GM21723 (cell line): ENCODE results near the gene TPSB2.
"Not testable (repeated sequence)": the region's sequence is repeated elsewhere in the genome, so short reads cannot be mapped to it uniquely, and the experiment has no call there.

Experiments used
- ATAC-seq: cut with Tn5 transposase; IDR thresholded peaks from one replicate; pipeline ENCODE4 v1.9.1; 2021; ENCODE audit warnings: mild to moderate bottlenecking, moderate library complexity; ENCODE audit not compliant: unreplicated experiment

TPSB2 gene

DNA sequence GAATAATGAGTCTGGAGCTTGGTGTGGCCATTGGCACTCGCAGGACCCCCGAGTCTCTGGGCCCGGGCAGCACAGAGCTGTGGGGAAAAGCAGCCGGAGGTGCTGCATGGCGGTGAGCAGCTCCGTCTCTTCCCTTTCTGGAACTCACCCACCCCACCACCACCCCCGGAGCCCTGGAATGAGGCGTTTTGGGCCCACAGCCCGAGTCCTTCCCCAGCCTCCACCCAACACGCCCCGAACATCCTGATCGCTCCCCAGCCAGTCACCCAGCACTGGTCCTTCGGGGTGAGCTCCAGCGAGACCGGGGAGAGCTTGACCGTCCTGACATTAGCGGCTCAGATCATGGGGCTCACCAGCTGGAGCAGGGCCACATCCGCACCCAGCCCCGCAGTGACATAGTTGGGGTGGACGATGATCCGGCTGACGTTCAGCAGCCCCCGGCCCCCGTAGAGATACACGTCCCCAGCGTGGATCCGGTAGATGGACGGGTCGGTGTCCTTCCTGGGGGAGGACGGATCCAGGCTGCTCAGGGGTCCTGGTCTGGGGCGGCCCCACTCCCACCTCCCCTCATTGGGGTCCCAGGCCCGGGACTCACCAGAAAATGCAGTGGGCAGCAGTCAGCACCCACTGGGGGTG, 32.3 kb upstream of the TPSB2 start:
- ATAC-seq: no peak

DNA sequence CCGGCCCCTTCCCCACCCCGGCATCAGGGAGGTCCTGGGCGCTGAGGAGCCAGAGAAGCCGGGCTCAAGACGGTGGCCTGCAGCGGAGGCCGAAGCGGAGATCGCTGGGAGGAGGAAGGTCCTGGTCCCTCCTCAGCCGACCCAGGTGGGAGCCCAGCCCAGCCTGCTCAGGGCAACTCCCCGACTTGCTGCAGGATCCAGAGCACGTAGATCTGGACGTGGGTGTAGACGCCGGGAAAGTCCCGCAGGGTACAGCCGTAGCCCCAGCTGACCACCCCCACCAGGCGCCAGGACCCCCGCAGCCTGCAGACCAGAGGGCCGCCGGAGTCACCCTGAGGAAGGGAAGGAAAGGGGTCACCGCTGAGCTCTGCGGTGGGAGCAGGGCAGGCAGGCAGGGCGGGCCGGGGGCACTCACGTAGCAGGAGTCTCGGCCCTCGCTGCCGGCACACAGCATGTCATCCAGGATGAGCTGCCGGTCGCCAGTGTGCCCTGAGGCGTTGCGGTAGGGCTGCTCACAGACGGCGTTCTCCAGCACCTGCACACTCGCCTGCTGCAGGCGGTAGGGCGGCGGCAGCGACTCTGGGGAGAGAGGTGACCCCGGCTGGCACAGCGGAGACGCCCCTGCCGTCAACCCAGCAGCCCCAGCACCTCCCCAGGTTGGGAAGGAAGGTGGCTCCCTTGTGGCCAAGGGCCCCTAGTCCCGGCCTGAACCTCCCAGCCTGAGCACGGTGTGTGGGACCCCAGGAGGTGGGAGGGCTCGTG, 31.3 kb upstream of the TPSB2 start:
- ATAC-seq: no peak

DNA sequence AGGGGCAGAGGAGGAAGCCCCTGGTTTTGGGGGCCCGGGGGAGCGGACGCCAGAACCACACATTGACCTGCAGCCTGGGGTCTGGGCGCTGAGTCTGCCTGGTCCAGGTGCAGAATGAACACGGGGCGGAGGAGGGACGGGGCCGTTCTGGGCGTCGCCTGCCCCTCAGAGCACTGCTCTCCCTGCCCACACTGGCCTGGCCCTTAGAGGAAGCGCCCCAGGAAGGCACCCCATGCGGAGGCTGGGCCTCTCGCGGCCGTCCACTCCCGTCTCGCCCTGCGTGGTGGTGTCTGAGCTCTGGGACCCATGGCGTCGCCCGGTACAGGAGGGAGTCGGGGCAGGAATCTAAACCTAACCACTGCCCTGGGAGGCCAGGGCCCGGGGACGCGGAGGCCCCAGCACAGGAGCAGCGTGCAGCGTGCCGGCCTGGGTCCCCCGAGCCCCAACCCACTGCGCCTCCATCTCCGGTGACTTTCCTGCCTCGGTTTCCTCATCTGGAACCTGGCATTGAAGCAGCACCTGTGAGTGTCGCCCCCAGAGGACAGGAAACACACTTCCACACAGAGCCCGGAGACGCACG, 30.2 kb upstream of the TPSB2 start:
- ATAC-seq: no peak

DNA sequence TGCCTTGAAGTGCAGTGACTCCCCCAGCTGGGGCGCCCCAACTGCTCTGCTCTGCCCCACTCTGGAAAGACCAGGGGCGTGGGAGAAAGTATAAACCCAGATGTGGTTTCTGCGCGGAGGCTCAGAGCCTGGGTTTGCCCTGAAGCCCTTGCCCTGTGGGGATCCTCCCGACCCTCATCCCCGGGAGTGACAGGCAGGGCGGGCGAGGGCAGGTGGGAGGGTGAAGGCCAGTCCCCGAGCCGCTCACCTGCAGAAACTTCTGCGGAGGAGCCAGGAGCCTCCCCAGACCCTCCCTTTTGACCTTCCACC, 29.7 kb upstream of the TPSB2 start:
- no peak for ATAC-seq

DNA sequence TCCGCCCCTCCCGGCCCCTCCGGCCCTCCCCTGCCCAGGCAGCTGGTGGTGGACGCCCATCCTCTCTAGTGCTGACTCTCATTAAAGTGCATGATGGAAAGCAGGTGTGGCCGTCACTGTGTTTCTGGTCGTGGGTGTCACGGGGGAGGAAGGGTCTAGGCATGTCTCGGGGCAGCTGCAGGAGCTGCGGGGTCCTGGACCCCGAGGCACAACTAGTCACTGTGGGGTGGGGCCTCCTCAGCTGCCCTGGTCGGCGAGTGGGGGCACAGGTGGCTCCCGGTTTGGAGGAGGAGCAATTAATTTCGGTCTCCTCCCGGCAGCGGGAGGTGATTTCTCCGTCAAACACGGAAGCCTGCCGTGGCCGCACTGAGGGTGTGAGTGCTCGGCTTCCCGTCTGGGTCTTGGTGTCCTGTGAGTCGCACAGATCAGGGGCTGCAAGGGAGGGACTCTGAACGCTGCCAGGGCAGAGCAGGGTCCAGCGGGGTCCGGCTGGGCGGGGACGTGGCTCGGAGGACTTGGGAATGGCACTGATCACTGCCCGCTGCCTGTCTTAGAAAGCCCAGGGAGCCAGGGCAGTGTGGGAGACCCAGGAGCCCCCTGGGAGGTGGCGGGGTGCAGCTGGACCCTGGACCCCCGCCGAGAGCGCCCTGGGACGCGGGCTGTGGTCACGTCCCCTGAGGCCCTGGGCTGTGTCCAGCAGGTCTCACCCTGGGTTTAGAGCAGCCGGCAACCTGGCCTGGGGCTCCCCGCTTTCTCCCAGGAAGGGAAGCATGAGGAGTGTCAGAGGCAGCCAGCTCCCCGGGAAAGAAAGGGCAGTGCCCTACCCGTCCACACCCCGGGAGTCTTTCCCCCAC, 29.1 kb upstream of the TPSB2 start:
- no peak for ATAC-seq

DNA sequence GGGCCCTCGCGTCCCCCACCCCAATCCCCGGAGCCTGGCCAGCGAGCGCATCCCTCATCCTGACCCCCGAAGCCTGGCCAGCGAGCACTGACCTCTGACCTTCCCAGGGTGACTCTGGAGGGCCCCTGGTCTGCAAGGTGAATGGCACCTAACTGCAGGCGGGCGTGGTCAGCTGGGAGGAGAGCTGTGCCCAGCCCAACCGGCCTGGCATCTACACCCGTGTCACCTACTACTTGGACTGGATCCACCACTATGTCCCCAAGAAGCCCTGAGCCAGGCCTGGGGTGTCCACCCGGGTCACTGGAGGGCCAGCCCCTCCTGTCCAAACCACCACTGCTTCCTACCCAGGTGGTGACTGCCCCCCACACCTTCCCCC, 28.2 kb upstream of the TPSB2 start:
- no peak for ATAC-seq

DNA sequence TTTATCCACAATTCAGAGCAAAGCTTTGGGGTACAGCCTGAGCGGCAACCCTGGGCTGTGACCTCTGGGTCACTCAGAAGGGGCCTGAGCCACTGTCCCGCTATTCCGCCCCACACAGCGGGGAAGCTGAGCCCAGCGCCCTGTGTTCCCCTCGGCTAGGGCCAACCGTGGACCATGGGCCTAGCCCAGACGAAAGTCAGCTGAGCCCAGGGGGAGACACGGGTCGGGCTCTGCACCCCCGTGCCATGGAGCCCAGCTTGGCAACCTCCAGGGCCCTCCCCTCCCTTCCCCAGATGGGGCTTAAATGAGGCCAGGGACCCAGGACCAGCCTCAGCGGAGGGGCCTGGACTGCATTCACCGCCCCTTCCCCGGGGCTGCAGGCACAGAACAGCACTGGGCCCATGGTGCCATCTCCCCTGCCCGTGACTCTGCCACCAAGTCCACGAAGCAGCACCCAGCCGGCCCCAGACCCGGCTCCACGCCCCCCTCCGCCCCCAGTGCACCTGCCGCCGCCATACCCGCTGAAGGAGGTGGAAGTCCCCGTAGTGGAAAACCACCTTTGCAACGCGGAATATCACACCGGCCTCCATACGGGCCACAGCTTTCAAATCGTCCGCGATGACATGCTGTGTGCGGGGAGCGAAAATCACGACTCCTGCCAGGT, 27.7 kb upstream of the TPSB2 start:
- ATAC-seq: no peak

DNA sequence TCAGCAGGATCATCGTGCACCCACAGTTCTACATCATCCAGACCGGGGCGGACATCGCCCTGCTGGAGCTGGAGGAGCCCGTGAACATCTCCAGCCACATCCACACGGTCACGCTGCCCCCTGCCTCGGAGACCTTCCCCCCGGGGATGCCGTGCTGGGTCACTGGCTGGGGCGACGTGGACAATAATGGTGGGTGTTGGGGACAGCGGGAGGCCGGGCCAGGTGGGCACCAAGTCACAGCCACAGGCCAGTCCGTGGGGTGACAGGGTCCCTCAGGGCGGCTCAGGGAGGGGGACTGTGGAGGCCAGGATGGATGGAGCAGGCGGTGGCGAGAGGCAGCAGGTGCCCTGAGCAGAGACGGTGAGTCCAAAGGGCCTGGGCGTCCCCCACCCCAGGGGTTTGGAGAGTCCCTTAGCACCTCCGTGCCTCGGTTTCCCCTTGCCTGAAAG, 26.9 kb upstream of the TPSB2 start:
- ATAC-seq: no peak

DNA sequence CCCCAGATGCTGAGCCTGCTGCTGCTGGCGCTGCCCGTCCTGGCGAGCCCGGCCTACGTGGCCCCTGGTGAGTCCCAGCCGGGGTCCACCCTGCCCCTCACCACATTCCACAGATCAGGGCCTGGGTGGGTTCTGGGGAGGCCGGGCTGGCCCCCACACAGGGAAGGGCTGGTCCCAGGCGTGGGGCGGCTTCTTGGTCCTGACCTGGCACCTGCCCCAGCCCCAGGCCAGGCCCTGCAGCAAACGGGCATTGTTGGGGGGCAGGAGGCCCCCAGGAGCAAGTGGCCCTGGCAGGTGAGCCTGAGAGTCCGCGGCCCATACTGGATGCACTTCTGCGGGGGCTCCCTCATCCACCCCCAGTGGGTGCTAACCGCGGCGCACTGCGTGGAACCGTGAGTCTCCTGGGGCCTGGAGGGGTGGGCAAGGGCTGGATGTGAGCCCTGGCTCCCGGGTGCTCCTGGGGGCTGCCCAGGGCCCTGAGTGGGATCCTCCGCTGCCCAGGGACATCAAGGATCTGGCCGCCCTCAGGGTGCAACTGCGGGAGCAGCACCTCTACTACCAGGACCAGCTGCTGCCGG, 26.4 kb upstream of the TPSB2 start:
- ATAC-seq: not testable (repeated sequence)

DNA sequence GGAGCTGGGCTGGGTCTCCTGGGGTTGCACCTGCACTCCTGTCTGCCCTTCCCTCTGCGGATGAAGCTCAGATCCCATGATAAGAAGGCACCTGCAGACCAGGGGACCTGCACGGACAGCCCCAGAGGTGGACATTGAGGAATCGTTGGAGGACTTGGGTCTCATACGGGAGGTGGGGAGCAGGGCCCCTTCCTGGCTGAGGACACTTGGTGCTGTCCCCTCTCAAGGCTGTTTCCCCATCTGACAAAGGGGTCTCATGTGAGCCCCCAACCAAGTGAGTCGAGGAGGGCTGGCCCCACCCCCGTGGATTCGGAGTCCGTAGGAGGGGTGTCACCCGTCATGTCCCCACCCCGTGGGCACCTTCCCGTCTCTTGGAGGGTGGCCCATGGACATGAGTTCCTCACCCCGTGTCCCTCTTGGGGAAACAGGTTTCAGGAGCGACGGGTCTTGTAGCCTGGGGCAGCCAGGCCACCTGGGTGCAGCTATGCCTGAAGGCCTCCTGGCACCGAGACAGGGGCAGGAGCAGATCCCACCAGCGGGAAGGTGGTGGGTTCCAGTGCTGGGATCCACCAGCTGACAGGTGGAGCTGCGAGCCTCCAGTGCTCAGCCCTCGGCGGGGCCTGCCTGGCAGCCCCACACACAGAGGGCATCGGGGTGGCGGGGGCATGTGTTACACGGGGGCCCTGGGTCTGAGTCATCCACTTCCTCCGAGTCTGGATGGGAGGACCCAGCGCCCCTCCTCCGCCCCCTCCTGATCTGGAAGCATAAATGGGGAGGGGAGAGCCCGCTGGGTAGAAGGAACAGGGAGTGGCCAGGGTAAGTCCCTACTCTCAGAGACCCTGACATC, 25.5 kb upstream of the TPSB2 start, which contains the start of gene TPSD1:
Gene TPSD1 (plus strand): TSS at position 794 of the 847 bp plus-strand sequence. CDS start 212 bp downstream, outside the sequence.
- ATAC-seq: not testable (repeated sequence)

DNA sequence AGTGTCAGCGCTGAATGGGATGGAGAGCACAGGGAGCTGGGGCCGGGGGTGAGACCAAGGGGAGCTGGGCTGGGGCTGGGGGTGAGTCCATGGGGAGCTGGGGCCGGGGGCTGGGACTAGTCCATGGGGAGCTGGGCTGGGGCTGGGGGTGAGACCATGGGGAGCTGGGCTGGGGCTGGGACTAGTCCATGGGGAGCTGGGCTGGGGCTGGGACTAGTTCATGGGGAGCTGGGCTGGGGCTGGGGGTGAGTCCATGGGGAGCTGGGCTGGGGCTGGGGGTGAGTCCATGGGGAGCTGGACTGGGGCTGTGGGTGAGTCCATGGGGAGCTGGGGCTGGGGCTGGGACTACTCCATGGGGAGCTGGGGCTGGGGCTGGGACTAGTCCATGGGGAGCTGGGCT, 24.8 kb upstream of the TPSB2 start:
- not testable (repeated sequence) for ATAC-seq

DNA sequence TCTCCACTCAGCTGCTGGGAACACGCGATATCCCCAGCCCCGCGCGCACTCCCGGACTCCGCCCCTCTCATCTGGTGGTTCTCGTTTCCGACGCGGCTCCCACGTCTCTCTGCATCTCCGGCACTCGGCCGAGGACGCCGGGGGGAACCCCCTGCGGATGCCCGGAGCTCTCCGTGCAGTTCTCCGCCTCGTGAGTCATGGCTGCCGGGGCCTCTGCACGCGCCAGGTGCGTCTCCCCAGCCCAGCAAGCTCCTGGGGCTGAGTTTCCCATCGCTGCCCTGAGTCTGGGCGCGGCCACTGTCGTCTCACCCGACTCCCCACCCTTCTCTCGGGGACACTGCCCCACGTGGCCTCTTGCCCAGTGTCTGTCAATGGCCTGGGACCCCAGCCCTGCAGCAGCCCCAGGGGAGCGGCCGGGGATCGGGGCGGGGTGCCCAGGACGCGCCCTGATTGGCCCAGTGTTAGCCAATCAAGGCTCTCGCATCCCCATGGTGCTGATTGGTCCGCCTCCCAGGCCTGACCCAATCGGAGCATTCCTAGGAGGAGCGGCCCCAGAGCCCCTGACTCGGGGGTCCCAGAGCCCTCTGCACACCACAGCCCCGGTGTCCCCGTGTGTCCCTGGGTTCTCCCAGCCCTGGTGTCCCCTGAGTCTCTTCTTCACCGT, 23.8 kb upstream of the TPSB2 start:
- not testable (repeated sequence) for ATAC-seq

DNA sequence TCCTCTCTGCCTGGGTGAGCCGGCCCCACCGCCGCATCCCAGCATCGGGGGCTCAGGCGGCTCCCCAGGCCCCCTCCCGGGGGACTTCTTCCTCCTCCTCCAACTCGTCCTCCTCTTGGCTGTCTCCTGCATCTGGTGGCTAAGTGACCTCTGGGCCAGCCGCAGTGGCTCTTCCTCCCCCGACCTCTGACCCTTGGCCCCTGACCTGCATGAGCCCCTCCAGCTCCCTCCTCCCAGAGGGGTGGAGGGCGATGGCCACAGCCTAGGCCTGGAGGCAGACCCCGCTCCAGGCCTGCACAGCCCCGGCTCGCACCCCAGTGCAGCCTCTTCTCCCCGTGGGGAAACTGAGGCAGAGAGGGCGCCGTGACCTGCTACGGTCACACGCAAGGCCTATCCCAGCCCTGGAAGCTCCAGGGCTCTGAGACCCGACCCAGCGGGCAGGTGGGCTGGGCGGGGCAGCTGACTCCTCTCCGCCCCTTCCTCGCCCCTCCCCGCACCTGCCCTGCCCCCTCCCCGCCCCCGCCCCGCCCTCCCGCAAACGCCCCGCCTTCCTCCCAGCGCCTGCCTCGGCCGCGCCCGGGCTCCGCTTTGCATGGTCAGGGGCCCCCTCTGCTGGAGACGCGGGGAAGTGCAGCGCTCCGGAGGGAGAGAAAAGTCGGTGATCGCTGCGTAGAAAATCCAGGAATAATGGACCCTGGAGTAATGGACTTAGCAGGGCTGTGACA, 19.2 kb upstream of the TPSB2 start:
- ATAC-seq: not testable (repeated sequence)

DNA sequence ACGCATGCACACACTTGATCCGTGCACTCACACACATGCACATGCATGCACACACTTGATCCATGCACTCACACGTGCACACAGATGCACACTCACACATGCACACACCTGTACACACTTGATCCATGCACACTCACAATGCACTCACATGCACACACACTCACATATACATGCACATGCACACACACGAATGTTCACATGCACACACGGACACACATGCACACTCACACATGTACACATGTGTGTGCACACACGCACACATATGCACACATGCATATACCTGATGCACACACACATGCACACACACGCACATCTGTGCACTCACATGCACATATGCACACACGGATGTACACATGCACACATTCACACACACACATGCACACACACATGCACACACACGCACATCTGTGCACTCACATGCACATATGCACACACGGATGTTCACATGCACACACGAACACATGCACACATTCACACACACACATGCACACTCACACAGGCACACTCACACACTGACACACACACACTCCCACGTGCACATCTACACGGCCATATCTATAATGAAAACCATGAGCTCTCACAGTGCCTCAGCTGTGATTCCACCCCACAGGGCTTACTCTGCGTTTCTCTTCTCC, 18.0 kb upstream of the TPSB2 start:
- ATAC-seq: not testable (repeated sequence)

DNA sequence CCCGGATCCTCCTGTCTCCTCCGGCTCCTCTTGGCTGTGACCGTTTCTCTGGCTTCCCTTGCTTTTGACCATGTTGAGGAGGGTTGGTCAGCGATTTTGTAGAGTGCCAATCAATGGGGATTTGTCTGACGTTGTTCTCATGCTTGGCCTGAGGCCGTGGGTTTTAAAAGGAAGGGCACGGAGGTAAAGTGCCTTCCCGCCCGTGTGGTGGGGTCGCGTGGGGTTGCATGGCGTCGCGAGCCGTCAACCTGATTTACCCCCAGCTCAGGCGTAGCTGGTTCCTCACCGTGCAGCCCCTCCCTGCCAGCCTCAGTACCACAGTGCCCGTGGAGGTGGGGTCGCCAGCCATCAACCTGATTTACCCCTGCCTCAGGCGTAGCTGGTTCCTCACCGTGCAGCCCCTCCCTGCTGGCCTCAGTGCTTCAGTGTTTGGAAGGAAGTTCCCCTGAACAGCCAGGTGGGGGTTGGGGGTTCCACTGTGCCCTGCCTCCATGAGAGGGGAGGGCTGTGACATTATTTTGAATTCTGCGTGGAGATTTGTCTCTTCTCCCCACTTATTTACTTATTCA, 15.6 kb upstream of the TPSB2 start:
- ATAC-seq: no peak

DNA sequence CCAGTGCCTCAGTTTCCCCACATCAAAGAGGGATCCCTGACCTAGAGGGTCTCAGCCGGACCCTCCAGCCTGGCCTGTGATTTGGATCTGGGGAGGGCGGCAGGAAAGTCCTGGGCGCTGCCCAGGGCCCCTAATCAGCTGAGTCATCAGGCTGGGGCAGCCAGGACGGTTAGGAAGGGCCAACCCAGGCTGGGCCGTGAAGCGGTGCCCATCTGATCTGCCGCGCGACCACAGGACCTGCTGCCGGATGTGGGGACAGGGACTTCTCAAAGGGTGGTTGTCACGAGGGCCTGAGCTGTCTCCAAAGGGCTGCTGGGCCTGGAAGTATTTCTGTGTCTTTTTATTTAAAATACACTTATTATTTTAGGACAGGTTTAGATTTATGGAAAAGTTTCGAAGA, 14.9 kb upstream of the TPSB2 start:
- no peak for ATAC-seq
